ENCODE results near the gene DPPA3. TPM values are rescaled to one million over a fixed set of nuclear protein-coding genes. Genes with fewer than 3 reads are reported as not detected.

DPPA3 gene
- total and polyA plus RNA-seq, 2 experiments from 2014 or later: 4.6 to 5.4 TPM

DNA sequence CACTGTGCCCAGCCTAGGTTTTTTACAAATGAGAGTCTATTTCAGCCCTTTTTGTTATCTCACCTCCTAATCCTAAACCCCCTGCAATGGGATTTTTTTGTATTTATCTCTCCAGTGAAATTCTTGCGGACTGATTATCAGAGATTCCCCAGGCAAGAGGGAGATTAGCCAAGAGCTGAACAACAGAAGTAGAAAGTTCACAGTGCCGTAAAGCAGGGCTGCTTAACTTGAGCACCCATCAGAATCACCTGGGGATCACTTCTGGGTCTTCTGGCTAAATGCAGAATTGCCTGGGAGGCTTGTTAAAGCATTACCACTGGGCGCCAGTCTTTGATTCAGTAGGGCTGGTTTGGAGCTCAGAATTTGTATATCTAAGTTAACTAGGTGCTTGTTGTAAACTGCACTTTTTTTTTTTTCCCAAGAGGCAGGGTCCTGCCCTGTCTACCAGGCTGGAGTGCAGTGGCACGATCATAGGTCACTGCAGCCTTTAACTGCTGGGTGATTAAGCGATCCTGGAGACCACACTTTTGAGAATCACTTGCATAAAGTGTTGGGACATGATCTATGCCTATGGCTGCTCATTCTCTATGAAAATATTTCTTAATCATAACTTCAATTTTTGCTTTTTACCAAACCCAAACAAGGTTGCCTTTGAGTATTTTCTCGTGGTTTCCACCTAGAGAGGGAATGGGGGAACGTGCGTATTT lies 1.1 kb upstream of the DPPA3 start (continued):
- TF ChIP-seq, protein P1, sequence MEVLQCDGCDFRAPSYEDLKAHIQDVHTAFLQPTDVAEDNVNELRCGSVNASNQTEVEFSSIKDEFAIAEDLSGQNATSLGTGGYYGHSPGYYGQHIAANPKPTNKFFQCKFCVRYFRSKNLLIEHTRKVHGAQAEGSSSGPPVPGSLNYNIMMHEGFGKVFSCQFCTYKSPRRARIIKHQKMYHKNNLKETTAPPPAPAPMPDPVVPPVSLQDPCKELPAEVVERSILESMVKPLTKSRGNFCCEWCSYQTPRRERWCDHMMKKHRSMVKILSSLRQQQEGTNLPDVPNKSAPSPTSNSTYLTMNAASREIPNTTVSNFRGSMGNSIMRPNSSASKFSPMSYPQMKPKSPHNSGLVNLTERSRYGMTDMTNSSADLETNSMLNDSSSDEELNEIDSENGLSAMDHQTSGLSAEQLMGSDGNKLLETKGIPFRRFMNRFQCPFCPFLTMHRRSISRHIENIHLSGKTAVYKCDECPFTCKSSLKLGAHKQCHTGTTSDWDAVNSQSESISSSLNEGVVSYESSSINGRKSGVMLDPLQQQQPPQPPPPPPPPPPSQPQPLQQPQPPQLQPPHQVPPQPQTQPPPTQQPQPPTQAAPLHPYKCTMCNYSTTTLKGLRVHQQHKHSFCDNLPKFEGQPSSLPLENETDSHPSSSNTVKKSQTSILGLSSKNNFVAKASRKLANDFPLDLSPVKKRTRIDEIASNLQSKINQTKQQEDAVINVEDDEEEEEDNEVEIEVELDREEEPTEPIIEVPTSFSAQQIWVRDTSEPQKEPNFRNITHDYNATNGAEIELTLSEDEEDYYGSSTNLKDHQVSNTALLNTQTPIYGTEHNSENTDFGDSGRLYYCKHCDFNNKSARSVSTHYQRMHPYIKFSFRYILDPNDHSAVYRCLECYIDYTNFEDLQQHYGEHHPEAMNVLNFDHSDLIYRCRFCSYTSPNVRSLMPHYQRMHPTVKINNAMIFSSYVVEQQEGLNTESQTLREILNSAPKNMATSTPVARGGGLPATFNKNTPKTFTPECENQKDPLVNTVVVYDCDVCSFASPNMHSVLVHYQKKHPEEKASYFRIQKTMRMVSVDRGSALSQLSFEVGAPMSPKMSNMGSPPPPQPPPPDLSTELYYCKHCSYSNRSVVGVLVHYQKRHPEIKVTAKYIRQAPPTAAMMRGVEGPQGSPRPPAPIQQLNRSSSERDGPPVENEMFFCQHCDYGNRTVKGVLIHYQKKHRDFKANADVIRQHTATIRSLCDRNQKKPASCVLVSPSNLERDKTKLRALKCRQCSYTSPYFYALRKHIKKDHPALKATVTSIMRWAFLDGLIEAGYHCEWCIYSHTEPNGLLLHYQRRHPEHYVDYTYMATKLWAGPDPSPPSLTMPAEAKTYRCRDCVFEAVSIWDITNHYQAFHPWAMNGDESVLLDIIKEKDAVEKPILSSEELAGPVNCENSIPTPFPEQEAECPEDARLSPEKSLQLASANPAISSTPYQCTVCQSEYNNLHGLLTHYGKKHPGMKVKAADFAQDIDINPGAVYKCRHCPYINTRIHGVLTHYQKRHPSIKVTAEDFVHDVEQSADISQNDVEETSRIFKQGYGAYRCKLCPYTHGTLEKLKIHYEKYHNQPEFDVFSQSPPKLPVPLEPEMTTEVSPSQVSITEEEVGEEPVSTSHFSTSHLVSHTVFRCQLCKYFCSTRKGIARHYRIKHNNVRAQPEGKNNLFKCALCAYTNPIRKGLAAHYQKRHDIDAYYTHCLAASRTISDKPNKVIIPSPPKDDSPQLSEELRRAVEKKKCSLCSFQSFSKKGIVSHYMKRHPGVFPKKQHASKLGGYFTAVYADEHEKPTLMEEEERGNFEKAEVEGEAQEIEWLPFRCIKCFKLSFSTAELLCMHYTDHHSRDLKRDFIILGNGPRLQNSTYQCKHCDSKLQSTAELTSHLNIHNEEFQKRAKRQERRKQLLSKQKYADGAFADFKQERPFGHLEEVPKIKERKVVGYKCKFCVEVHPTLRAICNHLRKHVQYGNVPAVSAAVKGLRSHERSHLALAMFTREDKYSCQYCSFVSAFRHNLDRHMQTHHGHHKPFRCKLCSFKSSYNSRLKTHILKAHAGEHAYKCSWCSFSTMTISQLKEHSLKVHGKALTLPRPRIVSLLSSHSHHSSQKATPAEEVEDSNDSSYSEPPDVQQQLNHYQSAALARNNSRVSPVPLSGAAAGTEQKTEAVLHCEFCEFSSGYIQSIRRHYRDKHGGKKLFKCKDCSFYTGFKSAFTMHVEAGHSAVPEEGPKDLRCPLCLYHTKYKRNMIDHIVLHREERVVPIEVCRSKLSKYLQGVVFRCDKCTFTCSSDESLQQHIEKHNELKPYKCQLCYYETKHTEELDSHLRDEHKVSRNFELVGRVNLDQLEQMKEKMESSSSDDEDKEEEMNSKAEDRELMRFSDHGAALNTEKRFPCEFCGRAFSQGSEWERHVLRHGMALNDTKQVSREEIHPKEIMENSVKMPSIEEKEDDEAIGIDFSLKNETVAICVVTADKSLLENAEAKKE (CRISPR knock-in tag; IDR thresholded peaks at IDR 0.05): no peak
- TF ChIP-seq NANOG (IDR thresholded peaks at IDR 0.05; ENCODE audit: borderline replicate concordance) (no peak), EZH2 (IDR thresholded peaks at IDR 0.05; ENCODE audit: low read depth, unreplicated experiment) (no peak), POLR2AphosphoS5 (IDR thresholded peaks at IDR 0.05; ENCODE audit: low read depth) (no peak), ZNF331 (CRISPR knock-in tag; IDR thresholded peaks at IDR 0.05; ENCODE audit: low read depth) (no peak), ZNF114 (CRISPR knock-in tag; IDR thresholded peaks at IDR 0.05) (no peak), EZH2phosphoT487 (IDR thresholded peaks at IDR 0.05; ENCODE audit: unreplicated experiment) (no peak)
- TF ChIP-seq, protein P2, sequence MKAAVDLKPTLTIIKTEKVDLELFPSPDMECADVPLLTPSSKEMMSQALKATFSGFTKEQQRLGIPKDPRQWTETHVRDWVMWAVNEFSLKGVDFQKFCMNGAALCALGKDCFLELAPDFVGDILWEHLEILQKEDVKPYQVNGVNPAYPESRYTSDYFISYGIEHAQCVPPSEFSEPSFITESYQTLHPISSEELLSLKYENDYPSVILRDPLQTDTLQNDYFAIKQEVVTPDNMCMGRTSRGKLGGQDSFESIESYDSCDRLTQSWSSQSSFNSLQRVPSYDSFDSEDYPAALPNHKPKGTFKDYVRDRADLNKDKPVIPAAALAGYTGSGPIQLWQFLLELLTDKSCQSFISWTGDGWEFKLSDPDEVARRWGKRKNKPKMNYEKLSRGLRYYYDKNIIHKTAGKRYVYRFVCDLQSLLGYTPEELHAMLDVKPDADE (IDR thresholded peaks at IDR 0.05): no peak
- TF ChIP-seq, protein P3, sequence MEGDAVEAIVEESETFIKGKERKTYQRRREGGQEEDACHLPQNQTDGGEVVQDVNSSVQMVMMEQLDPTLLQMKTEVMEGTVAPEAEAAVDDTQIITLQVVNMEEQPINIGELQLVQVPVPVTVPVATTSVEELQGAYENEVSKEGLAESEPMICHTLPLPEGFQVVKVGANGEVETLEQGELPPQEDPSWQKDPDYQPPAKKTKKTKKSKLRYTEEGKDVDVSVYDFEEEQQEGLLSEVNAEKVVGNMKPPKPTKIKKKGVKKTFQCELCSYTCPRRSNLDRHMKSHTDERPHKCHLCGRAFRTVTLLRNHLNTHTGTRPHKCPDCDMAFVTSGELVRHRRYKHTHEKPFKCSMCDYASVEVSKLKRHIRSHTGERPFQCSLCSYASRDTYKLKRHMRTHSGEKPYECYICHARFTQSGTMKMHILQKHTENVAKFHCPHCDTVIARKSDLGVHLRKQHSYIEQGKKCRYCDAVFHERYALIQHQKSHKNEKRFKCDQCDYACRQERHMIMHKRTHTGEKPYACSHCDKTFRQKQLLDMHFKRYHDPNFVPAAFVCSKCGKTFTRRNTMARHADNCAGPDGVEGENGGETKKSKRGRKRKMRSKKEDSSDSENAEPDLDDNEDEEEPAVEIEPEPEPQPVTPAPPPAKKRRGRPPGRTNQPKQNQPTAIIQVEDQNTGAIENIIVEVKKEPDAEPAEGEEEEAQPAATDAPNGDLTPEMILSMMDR (conservative IDR thresholded peaks at IDR 0.05; ENCODE audit: low read depth in 2 of 2): no peak

All from GM23338 (cell line).